Endometrial microvascular endothelial cells (primary cell): ENCODE measurements around the gene SDK2. TPM values are rescaled to one million over a fixed set of nuclear protein-coding genes. Genes with fewer than 3 reads are reported as not detected.

ENCODE experiments used
- in situ Hi-C: cut with HindIII; loops from 2 replicates; pipeline ENCODE4 v1.10.0; 2017; ENCODE audit warnings: low sequenced_read_pairs, low pct_unique_long_range_greater_than_20kb; ENCODE audit errors: inconsistent ontology term
- total RNA-seq: library from RNA; depleted of rRNA; stranded (reverse); fragments of >200 nt; gene quantifications from one replicate; pipeline ENCODE4 v1.2.3, GENCODE V29; 2015; ENCODE audit errors: inconsistent ontology term

The SDK2 gene
- total RNA-seq, 1 donor from 2014 or later, result not detected

DNA sequence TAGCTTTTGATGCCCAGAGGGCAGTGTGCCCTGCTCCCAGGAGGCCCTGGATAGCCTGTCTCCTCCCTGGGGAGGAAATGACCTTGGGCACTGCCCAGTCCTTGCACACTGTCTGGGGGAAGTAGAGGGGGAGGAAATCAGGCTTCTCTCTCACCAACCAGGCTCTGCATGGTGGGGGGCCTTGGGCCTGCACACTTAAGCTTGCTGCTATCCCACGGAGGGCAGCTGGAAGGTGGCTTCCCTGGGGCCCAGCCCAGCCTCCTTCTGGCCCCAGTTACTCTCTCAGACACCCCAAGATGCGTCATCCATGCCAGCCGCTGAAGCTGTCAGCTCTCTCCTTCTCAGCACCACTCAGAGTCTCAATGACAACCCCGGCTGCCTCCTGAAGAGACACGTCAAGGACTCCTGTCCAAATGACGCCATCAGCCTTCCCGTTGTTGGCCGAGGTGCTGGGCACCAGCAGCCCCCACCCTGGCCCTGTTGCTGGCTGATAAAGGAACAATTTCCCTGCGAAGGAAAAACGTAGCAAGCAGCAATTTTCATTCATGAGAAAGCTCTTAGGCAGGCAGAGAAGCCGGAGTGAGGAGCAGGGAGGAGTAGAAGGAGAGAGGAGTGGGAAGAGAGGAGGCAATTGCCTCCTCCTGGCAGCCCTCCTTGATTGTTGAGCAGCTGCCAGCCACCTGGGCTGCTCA is 95.5 kb downstream of the SDK2 start:
- in situ Hi-C loops, result no loop called here

DNA sequence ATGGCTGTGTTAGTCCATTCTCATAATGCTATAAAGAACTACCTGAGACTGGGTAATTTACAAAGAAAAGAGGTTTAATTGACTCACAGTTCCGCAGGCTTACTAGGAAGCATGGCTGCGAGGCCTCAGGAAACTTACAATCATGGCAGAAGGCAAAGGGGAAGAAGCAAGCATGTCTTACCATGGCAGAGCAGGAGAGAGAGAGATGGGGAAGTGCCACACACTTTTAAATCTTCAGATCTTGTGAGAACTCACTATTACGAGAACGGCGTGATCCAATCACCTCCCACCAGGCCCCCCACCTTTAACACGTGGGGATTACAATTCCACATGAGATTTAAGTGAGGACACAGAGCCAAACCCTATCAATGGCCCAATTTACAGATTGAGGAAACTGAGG is 96.5 kb downstream of the SDK2 start:
- in situ Hi-C loops, result no loop called here

DNA sequence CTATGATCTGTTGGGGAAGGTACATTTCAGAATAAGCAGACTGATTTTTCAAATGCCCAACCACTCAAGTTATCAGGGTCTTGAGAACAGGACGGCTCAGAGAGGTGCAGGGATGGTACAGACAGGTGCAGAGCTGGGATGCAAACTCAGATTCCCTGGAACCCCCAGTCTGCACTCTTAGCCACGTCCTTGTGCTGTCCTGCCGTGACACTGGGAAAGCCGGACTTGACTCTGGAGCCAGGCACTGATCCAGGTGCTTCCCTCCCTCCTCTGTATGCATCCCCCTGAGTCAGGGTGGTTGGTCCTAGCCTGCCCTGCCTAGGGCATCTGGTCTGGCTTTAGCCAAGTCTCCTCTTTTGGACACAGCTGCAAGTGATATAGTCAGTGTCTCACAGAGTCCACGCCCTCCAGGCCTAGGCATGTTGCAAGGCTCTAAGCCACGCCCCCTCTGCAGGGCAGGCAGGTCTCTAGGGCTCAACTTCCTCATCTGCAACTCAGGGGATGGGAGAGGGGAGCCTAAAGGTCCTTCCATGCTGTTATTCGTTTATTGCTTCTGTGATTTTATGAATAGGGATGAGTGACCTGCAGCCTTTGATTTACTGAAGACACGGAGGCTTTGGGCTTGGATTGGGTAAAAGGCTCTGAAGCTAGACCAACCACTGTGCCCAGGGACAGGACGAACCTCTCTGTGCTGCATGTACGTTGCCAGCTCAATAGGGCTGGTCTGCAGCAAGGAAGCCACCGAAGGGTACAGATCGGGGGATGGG is 97.3 kb downstream of the SDK2 start:
- in situ Hi-C loops, result no loop called here

DNA sequence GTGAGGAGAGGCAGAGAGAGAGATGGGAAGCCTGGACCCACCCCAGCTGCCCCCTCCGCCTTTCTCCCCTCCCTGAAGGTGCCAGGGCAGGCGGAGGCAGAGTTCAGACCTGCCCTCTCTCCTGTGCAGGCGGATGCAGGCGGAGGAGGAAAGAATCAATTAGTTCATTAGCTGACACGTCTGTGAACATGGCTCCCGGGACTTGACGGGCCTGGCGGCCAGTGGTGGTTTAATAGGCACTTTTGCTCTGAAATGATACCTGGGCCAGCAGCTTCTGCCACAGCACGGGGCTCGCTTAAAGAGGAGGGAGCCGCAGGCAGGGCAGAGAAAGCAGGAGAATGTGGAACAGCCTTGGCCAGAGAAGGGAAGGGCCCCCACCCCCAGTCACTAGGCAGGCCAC is 98.1 kb downstream of the SDK2 start:
- in situ Hi-C loops, result no loop called here

DNA sequence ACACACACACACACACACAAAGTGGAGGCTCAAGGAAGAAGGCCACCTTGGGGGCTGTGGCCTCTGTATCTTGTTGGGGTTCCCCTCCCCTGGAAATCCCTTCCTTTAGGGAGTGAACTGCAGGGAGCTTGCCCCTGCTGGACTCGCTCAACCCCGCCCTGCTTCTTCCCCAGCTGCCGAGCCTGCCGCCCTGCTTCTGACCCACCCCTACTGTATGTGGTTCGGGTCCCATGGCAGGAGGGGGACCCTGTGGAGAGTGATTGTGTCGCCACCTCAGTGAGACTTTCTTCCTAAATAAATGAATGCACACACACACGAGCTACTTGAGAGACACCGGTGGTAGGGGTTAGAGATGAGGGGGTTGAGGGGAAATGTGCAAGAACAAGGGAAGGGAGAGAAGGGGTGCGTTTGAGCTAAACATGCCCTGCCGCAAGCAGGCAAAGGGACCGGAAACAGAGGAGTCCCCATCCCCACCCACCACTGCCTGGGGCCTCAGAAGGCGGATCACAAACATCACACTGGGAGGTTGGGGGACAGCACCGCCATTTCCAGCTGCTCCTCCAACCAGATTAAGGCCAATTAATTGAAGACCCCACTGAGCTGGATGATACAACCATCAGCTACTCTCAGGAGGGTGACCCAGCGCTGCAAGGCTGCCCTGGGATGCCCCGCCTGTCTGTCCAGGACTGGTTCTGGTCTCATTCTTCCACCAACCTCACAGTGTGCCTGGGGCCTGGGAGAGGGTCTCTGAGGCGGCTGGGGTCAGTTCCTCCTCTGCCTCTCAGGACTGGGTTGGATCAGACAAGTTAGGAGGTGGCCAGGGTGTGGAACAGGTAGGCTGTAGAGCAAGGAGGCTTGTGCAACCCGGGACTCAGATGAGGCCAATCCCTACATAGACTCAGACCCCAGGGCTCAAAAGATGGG is 98.9 kb downstream of the SDK2 start:
- in situ Hi-C loops, result no loop called here

DNA sequence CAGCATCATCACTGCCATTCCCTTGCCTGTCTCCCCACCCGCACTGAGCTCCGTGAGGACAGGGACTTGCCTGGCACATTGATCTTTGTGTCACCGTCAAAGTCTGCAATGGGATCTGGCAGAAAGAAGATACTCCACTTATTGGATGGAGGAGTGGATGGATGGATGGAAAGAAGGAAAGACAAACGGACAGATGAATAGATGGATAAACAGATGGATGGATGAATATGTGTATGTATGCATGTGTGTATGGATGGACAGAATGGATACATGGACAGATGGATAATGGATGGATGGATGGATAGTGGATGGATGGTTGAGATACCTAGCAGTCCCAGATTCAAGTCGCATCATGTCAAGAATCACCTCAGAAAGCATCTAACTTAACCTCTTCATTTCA is 99.9 kb downstream of the SDK2 start:
- in situ Hi-C loops, result no loop called here

DNA sequence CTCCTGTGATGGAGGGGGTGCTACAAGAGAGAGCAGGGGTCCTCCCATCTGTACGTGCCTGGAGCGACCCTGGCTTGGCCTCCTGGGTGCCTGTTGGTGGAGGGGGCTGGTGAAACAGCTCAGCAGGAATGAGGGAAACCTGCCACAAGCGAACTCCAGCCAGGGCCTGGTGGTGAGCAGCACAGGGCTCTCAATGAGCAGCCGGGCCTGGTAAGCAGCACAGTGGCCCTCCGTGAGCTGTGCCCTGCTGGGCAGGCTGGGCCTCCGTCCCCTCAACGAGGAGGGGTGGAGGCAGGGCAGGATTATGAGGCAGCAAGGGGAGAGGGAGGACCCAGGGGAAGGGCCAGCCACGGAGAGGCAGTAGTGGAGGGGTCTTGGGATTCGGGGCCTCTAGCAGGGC is 101.9 kb downstream of the SDK2 start:
- in situ Hi-C loops, result no loop called here

DNA sequence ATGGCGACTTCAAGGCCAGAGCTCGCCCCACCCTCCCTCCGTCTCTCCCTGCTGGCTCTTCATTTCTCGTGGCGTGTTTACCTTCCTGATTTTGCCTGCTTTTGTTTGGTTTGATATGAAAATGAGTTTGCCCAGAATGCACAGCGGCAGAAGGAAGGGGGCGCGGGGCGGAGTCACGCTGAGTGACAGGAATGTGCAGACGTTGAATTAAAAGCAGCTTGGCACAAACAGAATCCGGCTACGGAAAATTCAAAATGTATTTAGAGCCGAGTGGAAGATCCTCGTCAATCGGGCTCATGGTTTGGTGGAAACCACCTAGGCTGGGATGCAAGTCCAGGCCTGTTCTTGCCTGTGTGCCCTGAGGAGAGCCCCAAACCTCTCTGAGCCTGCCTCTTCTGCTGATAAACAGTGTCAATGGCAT is 102.7 kb downstream of the SDK2 start:
- in situ Hi-C loops, result no loop called here

DNA sequence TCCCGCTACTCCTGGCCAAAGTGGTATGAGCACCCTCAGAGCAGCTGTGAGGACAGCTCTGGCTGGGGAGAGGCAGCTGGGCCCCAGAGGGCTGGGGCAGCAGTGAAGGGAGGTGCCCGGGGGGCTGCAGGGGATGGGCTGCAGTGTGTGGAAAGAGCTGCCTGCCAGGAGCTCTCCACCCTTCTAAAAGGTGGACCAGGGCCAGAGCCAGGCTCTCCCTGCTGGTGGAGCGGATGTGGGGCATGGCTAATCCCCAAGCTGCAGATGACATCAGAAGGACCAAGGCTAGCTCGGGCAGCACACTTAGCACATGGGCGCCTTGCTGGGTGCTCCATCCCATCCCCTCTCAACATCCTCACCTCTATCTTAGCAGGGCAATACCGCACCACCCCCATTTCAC is 103.1 kb downstream of the SDK2 start:
- in situ Hi-C loops, result no loop called here

DNA sequence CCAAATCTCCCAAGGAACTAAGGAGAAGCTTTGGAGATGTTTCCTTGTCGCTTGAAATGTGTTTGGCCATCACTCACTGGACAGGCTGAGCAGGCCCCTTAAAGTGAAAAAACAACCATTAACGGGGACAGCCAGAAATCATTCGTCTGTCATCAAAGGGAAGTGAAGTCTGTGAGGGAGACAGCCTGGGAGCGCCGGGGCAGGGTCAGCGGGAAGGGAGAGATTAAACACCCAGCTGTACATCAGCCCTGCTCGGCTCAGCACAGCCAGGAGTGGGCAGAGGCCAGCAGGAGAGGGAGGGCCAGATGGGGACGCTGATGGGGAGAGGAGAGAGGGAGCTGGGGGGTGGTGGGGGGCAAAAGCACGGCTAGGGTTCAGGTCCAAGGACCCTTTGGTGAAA is 105.1 kb downstream of the SDK2 start:
- in situ Hi-C loops, result no loop called here

DNA sequence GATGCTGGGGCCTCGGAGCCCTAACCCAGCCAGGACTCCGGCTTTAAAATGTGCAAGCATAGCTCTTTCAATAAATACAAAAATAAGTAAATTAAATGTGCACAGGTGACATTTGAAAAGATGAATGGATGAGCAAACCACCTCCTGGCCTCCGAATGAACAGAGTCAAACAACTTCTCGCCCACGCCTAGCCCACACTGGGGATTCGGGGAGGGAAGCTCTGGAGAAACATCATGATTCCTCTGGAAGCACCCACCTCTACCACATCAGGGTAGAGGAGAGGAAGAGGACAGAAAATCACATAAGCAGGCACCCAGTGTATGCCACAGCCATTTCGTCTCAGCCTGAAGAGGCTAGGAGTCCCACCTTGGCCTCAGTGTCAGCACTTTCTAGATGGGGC is 105.8 kb downstream of the SDK2 start:
- in situ Hi-C loops, result no loop called here

DNA sequence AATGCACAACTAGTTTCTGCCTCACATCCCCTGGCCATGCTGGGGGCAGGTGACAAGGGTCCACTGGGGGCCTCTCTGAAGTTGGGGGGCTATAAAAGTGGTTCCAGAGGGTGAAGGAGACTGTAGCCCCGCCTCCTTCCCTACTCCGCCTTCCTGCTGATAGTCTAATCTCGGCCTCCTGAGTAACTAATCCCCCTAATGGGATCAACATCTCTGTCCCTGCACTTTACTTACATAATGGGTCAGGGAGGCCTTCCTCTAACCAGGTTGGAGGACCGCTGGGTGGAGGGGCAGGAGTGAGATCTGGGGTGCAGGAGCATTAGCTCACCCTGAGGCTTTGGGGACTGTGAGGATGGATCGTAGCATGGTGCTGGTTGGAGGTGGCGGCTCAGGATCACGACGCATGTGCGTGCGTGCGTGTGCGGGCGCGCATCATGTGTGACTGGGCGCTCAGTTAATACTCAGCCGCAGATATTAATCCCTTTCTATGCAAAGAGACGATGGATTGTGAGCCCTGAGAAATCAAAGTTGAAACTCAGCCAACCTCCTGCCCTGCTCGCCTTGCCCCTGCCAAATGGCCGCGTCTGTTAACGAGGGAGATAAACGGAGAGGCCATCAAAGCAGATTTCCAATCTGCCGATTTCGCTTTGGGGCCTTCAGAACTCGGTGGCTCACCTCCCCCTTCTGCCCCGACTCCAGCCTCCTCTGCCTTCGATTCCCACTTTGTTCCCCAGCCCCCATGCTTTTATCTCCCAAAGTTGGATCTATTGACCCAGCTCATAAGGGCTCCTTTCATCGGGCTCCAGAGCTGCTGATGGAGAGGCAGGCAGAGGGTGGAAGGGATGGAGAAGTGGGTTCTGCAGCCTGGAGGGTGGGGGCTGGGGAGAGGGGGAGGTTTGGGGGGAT is 107.3 kb downstream of the SDK2 start:
- in situ Hi-C loops, result no loop called here

DNA sequence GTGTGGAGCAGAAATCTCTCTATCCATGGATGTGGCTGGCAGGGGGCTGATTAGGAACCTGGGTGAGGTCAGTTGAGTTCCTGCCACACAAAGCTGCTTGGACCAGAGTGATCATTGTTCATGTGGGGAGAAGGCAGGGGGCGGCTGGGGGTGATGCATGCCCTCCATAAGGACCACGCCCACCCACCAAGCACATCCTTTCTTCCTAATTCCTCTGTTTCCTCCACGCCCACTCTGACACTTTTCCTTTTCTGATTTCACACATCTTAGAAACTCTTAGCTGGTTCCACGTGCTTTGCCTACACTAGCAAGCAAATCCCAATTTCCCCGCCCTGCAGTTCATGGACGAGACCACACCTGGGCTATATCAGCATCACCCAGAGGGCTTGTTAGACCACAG is 108.5 kb downstream of the SDK2 start:
- in situ Hi-C loops, result no loop called here

DNA sequence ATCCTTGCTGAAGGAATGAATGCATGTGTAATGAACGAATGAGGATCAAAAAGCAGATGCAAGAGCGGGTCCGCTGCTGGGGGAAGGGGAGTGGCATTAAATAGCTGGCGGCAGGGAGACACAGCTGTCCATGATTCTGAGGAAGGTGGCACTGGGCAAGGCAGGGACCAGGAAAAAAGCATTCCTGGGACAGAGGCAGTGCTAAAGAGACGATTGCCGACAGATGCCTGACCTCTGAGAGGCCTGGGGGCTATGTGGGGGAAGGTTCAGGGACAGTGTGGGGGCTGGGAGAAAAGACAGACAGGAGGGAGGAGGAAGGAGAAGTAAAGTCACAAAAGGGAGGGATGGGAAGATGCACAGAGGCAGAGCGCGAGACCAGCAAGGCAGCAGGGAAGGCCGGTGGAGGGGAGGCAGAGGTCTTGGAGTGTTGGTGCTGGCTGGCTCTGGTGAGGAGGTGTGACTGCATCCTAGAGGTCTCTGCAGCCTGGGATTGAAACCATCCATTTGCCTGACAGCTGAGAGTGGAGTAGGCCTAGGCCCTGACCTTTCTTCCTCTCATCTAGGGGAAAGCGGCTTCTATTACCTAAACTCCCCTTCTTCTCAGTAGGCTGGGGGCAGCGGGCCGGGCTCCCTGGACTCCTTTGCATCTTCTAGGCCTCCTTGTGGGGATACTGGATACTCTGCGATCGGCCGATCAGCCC is 109.9 kb downstream of the SDK2 start:
- in situ Hi-C loops, result no loop called here

DNA sequence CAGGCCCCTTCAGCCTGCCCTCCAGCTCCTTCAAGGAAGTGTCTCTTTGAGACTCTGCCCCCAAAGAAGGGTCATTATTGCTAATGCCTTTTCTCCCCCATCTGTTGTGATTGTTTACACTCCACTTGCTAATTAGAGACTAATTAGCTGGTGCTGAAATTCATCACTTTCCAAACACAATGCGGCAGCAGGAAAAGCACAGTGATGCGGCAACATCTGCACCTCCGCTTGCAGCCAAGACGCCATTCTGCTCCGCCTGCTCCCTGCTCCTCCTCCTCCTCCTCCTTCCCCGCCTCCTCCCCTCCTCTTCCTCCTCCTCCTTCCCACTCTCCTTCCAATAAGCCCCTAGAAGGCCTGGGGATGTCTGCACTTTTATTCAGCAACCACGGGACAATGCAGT is 110.5 kb downstream of the SDK2 start:
- in situ Hi-C loops, result no loop called here

DNA sequence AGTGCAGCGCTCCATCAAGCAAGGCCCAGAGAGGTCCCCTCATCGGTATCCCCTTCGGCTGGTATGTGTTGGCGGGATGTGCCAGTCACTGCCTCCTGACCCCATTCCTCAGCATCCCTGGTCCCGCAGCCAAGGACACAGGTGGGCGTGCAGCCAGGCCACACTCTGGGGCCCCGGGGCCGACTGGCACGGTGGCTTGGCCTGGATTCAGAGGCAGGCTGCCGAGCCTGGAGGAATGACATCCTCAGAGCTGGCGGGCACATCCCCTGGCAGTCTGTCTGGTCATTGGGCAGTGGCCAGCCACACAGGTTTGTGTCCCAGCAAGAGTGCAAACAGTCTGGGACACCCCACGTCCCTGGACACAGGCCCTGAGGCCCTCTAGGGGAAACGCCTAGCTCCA is 111.1 kb downstream of the SDK2 start:
- in situ Hi-C loops, result no loop called here

DNA sequence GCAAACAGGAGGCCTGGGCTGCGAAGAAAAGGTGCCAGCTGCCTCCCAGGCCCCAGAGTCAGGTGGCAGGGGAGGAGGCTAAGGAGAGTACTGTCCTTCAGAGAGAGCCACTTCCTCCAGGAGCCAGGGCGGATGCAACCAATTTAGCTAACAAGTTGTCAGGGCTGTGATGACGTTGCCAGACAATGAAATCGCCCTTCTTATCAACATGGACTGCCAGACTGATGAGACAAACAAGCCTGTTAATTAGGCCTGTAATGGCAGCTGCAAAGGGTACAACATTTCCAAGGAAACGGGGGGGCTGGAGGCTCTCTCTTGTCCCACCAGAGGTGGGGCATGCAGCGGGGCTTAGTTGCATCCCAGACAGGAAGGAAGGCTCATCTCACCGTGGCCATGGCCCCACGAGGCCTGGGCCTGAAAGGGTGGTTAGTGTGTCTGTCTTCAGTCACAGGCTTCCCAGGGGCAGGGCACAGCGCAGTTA is 111.8 kb downstream of the SDK2 start:
- in situ Hi-C loops, result no loop called here

DNA sequence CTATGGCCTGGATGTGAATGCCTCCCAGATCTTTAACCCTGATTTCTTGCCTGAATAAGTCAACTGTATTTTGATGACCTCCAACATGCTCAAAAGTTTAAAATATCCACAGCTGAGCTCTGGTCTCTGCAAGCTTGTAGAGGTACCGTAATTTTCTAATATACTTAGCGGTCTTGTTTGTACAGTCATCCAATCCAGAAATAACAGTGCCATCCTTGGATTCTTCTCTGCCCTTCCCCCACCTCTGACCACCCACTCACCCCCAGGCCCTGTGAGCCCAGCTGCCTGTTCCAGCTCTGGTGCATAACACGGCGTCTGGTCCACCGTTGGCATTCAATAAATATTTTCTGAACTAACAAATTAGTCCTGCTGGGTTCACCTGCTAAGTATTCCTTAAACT is 113.1 kb downstream of the SDK2 start:
- in situ Hi-C loops, result no loop called here
